Measurements from ENCODE around the gene GAGE12H.
"Not testable (repeated sequence)": the region's sequence is repeated elsewhere in the genome, so short reads cannot be mapped to it uniquely, and the experiment has no call there.

The GAGE12H gene, protein sequence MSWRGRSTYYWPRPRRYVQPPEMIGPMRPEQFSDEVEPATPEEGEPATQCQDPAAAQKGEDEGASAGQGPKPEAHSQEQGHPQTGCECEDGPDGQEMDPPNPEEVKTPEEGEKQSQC

DNA sequence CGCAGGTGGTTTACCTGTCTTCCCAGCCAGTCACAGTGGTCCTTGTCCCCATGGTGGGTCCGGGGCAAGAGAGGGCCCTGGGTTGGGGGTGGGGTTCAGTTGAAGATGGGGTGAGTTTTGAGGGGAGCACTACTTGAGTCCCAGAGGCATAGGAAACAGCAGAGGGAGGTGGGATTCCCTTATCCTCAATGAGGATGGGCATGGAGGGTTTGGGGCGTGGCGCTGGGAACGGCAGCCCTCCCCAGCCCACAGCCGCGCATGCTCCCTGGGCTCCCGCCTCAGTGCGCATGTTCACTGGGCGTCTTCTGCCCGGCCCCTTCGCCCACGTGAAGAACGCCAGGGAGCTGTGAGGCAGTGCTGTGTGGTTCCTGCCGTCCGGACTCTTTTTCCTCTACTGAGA is at the start of gene GAGE12H:
GAGE12H (plus strand) TSS at position 301 of the 400 bp plus-strand sequence. CDS start 1,155 bp downstream, outside the sequence.
- DNase-seq = not testable (repeated sequence)

DNA sequence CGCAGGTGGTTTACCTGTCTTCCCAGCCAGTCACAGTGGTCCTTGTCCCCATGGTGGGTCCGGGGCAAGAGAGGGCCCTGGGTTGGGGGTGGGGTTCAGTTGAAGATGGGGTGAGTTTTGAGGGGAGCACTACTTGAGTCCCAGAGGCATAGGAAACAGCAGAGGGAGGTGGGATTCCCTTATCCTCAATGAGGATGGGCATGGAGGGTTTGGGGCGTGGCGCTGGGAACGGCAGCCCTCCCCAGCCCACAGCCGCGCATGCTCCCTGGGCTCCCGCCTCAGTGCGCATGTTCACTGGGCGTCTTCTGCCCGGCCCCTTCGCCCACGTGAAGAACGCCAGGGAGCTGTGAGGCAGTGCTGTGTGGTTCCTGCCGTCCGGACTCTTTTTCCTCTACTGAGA is 47.9 kb upstream of the GAGE12H start, which contains the start of gene GAGE12C:
GAGE12C (plus strand) TSS at position 301 of the 400 bp plus-strand sequence. CDS start 1,155 bp downstream, outside the sequence.
- not testable (repeated sequence) for DNase-seq

DNA sequence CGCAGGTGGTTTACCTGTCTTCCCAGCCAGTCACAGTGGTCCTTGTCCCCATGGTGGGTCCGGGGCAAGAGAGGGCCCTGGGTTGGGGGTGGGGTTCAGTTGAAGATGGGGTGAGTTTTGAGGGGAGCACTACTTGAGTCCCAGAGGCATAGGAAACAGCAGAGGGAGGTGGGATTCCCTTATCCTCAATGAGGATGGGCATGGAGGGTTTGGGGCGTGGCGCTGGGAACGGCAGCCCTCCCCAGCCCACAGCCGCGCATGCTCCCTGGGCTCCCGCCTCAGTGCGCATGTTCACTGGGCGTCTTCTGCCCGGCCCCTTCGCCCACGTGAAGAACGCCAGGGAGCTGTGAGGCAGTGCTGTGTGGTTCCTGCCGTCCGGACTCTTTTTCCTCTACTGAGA is 38.3 kb upstream of the GAGE12H start, which contains the start of gene GAGE12D:
GAGE12D (plus strand) TSS at position 301 of the 400 bp plus-strand sequence. CDS start 1,155 bp downstream, outside the sequence.
- not testable (repeated sequence) for DNase-seq

DNA sequence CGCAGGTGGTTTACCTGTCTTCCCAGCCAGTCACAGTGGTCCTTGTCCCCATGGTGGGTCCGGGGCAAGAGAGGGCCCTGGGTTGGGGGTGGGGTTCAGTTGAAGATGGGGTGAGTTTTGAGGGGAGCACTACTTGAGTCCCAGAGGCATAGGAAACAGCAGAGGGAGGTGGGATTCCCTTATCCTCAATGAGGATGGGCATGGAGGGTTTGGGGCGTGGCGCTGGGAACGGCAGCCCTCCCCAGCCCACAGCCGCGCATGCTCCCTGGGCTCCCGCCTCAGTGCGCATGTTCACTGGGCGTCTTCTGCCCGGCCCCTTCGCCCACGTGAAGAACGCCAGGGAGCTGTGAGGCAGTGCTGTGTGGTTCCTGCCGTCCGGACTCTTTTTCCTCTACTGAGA is 28.8 kb upstream of the GAGE12H start, which contains the start of gene GAGE12E:
GAGE12E (plus strand) TSS at position 301 of the 400 bp plus-strand sequence. CDS start 1,155 bp downstream, outside the sequence.
- DNase-seq = not testable (repeated sequence)

DNA sequence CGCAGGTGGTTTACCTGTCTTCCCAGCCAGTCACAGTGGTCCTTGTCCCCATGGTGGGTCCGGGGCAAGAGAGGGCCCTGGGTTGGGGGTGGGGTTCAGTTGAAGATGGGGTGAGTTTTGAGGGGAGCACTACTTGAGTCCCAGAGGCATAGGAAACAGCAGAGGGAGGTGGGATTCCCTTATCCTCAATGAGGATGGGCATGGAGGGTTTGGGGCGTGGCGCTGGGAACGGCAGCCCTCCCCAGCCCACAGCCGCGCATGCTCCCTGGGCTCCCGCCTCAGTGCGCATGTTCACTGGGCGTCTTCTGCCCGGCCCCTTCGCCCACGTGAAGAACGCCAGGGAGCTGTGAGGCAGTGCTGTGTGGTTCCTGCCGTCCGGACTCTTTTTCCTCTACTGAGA is 19.2 kb upstream of the GAGE12H start, which contains the start of gene GAGE12F:
GAGE12F (plus strand) TSS at position 301 of the 400 bp plus-strand sequence. CDS start 1,155 bp downstream, outside the sequence.
- not testable (repeated sequence) for DNase-seq

DNA sequence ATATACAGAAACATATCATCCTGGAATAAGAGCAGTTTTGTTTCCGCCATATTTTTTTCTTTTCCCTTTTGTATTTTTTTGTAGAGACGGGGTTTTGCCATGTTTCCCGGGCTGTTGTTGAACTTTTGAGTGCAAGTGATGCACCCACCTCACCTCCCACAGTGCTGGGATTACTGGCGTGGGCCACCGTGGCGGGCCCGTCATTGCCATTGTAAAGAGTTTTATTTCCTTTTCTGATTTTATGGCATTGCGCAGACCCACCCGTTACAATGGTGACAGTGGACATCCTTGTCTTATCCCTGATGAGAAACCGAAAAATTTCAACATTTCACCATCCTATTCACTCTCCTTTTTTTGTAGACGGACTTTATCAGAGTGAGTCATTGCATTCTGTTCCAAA is 11.0 kb upstream of the GAGE12H start:
- DNase-seq = not testable (repeated sequence)

DNA sequence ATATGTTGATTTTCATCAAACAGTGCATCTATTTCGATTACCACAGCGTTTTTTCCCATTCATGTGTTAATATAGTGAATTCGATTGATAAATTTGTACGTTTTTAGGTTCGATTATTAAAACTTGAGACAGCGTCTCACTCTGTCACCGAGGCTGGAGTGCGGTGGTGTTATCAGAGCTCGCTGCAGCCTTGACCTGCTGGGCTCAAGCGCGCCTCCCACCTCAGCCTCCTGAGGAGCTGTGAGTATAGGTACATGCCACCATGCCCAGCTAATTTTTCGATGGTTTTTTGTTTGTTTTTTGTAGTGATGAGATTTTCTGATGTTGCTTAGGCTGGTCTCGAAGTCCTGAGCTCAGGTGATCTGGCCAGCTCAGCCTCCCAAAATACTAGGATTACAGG is 10.6 kb upstream of the GAGE12H start:
- DNase-seq = not testable (repeated sequence)

DNA sequence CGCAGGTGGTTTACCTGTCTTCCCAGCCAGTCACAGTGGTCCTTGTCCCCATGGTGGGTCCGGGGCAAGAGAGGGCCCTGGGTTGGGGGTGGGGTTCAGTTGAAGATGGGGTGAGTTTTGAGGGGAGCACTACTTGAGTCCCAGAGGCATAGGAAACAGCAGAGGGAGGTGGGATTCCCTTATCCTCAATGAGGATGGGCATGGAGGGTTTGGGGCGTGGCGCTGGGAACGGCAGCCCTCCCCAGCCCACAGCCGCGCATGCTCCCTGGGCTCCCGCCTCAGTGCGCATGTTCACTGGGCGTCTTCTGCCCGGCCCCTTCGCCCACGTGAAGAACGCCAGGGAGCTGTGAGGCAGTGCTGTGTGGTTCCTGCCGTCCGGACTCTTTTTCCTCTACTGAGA is 9.6 kb upstream of the GAGE12H start, which contains the start of gene GAGE12G:
GAGE12G (plus strand) TSS at position 301 of the 400 bp plus-strand sequence. CDS start 1,155 bp downstream, outside the sequence.
- DNase-seq = not testable (repeated sequence)

DNA sequence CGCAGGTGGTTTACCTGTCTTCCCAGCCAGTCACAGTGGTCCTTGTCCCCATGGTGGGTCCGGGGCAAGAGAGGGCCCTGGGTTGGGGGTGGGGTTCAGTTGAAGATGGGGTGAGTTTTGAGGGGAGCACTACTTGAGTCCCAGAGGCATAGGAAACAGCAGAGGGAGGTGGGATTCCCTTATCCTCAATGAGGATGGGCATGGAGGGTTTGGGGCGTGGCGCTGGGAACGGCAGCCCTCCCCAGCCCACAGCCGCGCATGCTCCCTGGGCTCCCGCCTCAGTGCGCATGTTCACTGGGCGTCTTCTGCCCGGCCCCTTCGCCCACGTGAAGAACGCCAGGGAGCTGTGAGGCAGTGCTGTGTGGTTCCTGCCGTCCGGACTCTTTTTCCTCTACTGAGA is 9.4 kb downstream of the GAGE12H start, which contains the start of gene GAGE2A:
GAGE2A (plus strand) TSS at position 301 of the 400 bp plus-strand sequence. CDS start 1,155 bp downstream, outside the sequence.
- not testable (repeated sequence) for DNase-seq

DNA sequence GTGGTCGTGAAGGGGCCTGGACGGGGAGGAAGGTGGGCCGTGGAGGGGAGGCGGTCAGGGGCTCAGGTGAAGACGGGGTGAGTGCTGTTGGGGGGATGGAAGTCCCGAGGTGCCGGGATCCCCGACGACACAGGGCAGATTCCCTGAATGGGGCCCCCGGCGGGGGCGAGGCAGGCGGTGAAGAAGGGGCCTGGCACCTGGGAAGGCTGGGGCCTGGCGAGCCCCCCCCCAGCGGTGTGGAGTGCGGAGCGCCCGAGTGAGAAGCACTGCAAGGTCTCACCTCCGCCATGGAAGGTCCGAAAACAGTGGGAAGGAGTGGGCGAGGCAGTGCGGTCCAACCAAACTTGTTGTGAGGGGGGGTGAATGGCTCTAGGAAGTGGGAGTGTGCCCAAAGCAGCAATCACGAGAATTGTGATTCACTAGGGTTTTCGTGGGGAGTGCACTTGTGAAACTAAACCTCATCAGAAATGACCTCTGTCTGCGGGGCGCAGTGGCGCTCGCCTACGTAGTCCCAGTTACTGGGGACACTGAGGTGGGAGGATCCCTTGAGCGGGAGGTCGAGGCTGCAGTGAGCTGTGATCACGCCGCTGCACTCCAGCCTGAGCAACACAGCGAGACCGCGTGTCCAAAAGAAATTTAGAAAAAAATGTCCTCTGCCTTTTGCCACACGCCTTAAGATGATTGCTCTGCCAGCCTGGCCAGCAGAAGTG is 10.2 kb downstream of the GAGE12H start:
- not testable (repeated sequence) for DNase-seq

DNA sequence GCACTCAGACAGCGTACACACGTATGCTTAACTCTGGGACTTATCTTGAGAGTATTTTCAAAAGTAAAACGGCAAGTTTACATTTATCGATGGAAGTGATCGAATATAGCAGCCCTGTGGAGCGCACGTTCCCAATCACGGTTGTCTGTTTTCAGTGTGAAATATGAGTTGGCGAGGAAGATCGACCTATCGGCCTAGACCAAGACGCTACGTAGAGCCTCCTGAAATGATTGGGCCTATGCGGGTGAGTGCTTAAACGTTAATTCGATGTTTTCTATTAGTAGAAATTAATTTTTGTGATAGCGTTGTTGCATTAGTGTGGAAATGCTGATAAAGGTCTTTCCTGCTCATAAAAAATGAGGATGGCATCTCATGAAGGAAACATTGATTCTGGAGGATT is 10.7 kb downstream of the GAGE12H start:
- not testable (repeated sequence) for DNase-seq

DNA sequence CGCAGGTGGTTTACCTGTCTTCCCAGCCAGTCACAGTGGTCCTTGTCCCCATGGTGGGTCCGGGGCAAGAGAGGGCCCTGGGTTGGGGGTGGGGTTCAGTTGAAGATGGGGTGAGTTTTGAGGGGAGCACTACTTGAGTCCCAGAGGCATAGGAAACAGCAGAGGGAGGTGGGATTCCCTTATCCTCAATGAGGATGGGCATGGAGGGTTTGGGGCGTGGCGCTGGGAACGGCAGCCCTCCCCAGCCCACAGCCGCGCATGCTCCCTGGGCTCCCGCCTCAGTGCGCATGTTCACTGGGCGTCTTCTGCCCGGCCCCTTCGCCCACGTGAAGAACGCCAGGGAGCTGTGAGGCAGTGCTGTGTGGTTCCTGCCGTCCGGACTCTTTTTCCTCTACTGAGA is 19.0 kb downstream of the GAGE12H start, which contains the start of gene GAGE1:
GAGE1 (plus strand) TSS at position 301 of the 400 bp plus-strand sequence. CDS start 1,155 bp downstream, outside the sequence.
- DNase-seq = not testable (repeated sequence)

DNA sequence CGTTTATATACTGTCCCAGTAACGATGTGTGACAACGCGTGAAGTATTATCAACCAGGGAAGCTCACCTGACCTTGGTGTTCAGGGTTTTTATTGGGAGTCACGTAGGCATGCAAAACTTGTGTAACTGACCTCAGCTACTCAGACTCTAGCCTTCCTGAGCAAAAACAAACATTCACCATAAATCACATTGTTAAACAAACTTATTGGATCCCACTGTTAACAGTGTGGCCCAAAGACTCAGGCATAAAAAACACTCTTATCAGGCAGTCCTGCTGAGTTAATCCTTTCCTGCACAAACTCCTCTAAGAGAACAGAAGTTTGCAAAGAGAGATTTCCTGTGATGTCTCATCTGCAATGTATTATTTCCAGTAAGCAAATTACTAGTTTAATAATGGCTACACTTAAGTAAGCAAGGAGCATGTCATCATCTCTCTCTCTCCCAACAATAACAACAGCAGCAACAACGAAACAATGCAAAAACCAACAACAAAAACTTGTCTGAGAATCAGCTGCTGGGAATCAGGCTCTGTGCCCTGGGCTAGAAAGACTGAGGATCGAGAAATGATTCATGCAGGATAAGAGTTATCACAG is 31.1 kb downstream of the GAGE12H start:
- DNase-seq = no peak

DNA sequence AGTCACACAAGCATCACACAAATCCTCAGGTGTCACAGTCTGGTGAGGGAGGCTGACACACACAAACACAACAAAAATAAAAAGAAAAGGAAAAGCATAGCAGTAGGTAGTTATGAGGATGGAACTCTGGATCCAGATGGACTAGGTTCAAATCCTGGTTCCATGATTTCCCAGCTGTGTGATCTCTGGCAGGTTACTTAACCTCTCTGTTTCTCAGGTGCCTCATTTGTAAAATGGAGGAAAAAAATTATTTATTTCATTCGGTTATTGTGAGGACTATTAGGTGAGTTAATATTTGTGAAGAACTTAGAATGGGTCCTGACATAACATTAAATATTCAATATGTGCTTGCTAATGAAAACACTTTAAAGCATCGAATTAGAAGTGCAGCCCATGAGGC is 38.8 kb downstream of the GAGE12H start:
- no peak for DNase-seq

DNA sequence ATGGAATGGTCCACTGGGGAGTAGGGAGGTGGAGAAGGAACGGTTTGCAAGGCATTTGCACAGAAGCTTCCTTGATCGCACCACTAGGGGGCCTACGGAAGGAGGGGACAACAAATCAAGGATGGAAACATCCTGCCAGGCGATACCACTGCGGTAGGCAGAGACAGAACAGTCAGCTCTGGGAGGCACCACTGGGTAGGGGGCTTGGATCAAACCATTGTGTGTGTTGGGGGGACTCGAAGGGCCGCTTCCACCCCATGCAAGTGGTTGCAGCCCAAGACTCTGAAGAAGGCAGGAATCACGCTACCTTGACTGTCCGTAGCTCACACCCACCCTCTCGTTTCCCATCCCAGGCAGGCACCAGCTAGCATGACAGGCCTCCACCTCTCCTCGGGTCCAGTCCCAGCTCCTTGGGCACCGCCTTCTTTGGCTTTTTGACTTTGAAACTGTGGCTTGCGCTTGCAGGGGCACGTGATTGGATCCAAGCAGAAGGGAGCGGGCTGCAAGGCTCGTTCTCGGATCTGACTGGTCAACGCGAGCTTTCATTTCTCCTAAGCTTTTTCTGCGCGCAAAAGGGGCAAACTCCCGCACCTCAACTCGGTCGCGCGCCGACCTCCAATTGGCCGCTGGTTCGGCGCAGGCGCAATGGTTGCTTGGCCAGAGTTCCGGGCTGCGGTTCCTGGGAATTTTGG is 47.5 kb downstream of the GAGE12H start:
- peak; percentile 6 for DNase-seq
